ENCODE measurements around the gene OMA1.
A peak's percentile ranks its signal among the peaks of the same experiment; 100 is the strongest.
"Not testable (repeated sequence)": the region's sequence is repeated elsewhere in the genome, so short reads cannot be mapped to it uniquely, and the experiment has no call there.

OMA1 gene

DNA sequence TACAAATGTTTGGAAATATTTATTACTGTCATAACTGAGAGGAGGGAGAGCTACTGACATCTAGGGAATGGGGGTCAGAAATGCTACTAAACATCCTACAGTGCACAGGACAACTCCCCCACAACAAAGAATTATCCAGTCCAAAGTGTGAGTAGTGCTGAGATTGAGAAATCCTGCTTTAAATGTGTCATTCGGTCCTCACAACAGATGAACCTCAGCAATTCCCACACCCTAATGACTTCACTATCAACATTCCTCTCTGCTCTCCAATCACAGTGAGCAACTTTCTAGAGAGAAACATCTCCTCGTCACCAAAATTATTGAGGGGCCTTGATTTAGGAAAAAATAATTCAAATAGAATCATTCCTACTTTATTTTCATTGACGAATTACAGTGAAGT, 18.0 kb downstream of the OMA1 start:
- no peak for DNase-seq (ENCODE audit: low read depth)

DNA sequence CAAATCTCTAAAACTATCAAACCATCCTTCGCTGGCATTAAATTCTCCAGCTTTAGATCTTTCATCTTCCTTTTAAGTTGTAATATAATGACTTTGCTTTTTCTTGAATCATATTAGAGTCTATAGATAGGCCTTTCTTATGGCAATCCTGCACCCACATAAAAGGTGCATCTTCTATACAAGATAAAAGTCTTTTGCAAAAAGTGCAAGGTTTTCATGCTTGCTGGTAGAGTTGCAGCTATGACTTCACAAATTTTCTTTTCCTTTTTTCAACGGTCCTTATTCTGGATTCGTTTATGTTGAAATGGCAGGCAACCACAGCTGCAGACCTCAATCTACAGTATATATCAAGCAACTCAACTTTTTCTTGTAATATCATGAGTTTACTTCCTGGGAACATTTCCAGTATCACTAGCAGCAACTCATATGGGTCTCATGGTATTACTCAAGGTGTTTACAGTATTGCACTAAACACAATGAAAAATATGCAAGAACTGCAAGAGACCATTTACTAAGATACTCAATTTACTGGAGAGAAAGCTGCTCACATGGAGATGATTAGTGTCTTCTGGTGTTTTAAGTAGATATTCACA, 22.1 kb downstream of the OMA1 start:
- DNase-seq (ENCODE audit: low read depth): no peak

- peak; percentile 2 for DNase-seq (ENCODE audit: low read depth)
Observed at GRCh38 chr1:58515794-58516401, 30.6 kb downstream of the OMA1 start.

DNA sequence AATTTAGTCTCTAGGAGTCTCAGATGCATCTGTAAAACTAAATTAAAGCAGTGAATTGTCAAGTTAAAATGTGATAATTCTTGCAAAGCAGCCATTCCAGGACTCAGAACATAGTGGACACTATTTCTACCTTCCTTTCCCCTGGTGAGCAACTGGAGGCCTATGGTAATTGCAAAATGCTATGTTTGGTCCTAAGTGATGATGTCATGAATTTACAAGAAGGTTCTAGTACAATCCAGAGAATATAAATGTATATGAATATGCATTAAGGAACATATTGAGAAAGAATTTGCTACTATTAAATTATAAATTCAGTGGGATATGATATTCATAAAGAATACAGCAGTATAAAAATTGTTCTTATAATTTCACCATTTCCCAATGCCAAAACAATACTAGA, 32.6 kb downstream of the OMA1 start:
- DNase-seq (ENCODE audit: low read depth): no peak

DNA sequence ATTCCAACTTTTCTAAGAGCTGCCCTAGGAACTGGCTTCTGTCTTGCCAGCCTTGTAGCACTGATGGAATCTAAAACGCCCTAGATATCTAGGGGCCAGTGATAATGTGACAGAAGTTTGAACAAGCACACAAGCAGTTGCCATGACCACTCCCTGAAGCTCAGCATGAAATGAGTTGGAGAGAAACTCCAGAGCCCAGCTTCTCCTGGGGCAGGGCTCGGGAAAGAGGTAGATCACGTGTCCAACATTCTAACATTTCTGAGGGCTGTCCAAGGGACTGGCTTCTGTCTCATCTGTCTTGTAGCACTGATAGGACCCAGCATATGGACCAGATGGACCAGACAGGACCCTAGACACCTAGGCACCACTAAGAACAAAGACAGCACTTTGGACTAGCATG, 37.9 kb downstream of the OMA1 start:
- no peak for DNase-seq (ENCODE audit: low read depth)

- no peak for DNase-seq (ENCODE audit: low read depth)
Observed at GRCh38 chr1:58505286-58505685, 41.2 kb downstream of the OMA1 start.

DNA sequence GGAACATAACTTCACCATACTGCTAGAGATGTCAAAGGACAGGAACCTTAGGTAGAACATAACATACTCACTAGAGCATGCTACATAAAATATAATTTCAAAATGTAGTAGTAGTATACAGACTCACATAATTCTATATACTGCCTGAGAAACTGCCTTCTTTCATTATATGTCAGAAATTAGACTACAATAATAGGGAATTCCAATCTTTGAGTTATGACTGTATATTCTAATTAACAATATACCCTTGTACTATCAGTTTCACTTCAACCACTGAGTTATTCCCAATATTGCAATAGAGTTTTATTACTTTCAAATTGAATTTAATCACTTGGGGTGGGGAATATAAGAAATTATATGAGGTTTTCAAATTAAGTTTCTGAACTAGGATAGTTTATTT, 44.0 kb downstream of the OMA1 start:
- no peak for DNase-seq (ENCODE audit: low read depth)

GRCh38 chr1:58500043-58500442, 46.5 kb downstream of the OMA1 start:
- no peak for DNase-seq (ENCODE audit: low read depth)

- no peak for DNase-seq (ENCODE audit: low read depth)
Observed at GRCh38 chr1:58497499-58497898, 49.0 kb downstream of the OMA1 start.

DNA sequence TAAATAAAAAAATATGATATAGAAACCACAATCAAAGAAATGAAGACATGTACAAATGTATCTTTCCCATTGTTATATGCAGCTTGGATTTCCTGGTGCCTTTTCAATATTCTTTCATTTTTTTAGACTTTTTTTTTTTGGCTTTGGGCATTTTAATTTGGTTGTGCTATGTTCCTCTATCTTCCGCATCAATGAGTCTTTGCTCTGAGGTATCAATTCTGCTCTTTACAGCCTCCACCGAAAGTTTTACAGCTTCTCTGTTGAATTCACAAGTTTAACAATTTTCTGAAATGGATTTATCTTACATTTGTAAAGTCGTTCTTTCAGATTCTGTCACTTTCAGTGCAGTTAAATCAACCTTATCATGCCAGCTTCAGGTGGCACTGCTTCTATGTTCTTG, 50.5 kb downstream of the OMA1 start:
- no peak for DNase-seq (ENCODE audit: low read depth)

DNA sequence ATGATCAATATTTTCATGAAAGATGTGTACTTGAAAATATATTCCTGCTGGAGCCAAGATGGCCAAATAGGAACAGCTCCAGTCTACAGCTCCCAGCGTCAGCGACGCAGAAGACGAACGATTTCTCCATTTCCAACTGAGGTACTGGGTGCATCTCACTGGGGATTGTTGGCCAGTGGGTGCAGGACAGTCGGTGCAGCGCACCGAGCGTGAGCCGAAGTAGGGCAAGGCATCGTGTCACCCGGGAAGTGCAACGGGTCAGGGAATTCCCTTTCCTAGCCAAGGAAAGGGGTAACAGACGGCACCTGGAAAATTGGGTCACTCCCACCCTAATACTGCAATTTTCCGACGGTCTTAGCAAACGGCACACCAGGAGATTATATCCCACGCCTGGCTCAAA, 57.6 kb downstream of the OMA1 start:
- not testable (repeated sequence) for DNase-seq (ENCODE audit: low read depth)

DNA sequence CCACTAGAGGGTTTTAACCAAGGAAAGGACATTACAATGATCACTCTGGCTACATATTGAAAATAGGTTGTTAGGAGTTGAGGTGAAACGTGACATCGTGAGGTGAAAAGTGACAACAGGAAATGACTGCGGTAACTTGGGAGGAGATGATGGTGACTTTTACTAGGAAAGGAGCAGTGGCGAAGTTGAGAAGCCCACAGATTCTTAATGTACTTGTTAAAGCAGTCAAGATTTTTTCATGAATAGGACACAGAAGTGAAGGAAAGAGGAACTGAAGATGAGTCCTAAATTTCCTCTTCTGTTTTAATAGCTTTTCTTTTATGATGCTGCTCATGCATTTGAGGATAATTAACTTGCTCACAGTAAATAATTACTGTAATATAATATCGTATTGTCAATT, 59.5 kb downstream of the OMA1 start:
- DNase-seq (ENCODE audit: low read depth): no peak

DNA sequence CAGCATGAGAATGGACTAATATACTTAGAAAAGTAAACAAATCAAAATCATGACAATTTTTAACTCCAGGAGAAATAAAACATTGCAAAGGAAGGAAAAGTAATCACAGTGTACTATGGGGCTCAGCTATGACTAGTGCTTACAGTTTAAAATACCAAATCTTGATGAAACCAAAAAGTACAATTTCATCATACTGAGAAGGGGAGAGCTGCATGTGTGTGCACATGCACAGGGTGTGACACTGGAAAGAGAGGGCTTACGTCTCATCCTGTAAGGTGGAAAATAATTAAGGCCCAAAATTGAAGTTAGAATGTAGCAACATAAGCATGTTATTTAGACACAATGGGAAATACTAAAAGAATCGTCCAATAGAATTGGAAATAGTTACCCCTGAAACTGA, 64.6 kb downstream of the OMA1 start:
- no peak for DNase-seq (ENCODE audit: low read depth)

- no peak for DNase-seq (ENCODE audit: low read depth)
Observed at GRCh38 chr1:58480191-58480590, 66.3 kb downstream of the OMA1 start.

DNA sequence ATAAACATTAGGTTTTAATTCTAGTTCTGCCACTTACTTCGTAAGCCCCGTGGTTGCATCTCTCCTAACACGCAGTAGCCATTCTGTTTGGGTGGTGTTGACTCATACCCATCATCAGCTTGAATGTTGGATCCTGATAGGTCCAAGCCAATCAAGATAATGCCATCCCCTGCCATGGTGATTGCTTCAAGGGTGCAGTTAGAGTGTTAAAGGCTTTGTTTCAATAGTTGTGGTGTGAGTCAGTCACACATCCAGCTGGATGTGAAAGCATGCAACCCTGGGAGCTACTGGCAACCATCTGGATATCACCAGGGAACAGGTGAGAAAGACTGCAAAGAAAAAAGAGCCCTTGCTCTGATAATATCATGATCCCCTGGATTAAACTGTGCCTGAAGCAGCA, 69.1 kb downstream of the OMA1 start:
- no peak for DNase-seq (ENCODE audit: low read depth)

DNA sequence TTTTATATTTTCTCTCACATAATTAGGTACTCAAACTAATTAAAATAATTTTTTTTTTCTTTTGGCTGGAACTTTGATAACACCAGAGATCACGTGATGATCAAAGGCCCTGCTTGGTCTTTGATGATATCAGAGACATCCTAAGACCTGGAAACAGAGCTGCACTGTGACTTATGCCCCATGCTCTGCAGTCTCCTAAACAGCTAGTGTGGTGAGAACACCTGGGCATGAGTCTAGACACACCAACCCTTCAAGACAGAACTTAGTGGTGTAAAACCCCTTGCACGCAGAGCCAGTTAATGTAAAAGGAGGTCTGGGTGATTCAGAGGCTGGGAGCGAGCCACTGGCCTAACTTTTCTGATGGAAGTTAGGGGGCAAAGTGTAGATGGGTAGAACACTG, 70.3 kb downstream of the OMA1 start:
- no peak for DNase-seq (ENCODE audit: low read depth)

GRCh38 chr1:58469476-58469875, 77.0 kb downstream of the OMA1 start:
- DNase-seq (ENCODE audit: low read depth): no peak

GRCh38 chr1:58469016-58469415, 77.5 kb downstream of the OMA1 start:
- no peak for DNase-seq (ENCODE audit: low read depth)

GRCh38 chr1:58468612-58469011, 77.9 kb downstream of the OMA1 start:
- no peak for DNase-seq (ENCODE audit: low read depth)

DNA sequence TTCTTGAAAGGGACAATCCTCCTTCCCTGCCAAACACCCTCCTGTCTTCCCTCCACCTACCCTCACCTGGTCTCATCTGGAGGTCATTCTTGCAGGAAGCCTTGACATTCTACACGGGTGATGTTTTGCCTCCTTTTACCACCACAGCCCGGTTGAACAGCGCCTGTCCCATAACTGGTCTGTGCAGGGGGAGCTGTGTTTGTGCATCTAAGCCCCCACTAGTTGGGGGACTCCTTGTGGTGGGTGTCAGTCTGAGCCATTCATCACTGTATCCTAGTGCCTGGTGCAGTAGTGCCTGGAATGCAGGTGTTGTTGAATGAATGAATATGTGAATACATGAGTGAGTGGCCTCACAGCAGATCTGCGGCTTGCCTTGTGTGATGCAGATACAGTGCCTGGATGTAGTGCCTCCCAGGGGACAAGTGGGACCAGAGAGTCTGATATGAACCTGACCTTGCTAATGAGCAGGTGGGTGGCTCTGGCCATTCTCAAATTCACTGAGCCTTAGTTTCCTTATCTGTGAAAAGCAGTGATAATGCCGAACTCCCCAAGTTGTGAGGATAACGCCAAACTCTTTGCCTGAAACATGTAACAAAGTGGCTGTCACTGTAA, 79.8 kb downstream of the OMA1 start:
- DNase-seq (ENCODE audit: low read depth): no peak

- no peak for DNase-seq (ENCODE audit: low read depth)
Observed at GRCh38 chr1:58465825-58466629, 80.5 kb downstream of the OMA1 start.

GRCh38 chr1:58465176-58465575, 81.3 kb downstream of the OMA1 start:
- no peak for DNase-seq (ENCODE audit: low read depth)

DNA sequence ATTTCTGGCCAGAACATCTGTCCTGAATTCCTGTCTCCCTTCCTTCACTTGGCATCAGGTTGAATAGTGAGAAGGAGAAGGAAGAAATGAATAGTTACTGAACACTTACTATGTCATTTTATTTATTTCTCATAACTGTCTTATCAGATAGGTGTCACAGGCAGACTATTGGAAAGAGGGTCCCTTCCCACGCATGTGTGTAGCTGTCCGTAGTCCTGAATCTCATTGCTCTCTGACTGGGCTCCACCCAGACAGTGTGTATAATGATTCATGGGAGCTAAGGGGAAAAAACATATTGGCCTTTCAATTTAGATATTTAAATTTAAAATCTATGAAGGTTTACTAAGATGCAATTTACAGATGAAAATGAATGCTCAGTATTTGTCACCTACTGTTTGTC, 86.1 kb downstream of the OMA1 start:
- DNase-seq (ENCODE audit: low read depth): no peak

All from T-helper 22 cell (primary cell).